WTC11 (cell line): Measurements from ENCODE around the gene NEURL1. TPM values are rescaled to one million over a fixed set of nuclear protein-coding genes. Genes with fewer than 3 reads are reported as not detected.

Experiments
- ATAC-seq: fragments of 200-7000 bp; cut with Tn5 transposase; 2 replicates; pipeline ENCODE4 v1.10.0; 2021; ENCODE audit warnings: mild to moderate bottlenecking, moderate library complexity
- CTCF ChIA-PET: fragments of 300-600 bp; sonication (Branson Sonifier 250); formaldehyde crosslinking; loops from one replicate; lab custom pipeline; 2021; ENCODE audit warnings: antibody characterized with exemption; lab: Charles Lee
- POLR2A ChIA-PET: fragments of 350-600 bp; sonication (Branson Sonifier 250); formaldehyde crosslinking; loops from one replicate; lab custom pipeline; 2021; ENCODE audit warnings: antibody characterized with exemption; lab: Charles Lee
- DNase-seq: peaks from one replicate; pipeline ENCODE4 v3.0.0; 2021; ENCODE audit warnings: low spot score
- H3K27ac Mint-ChIP-seq: 2 replicates; pipeline ENCODE4 v1.8.0; 2021; ENCODE audit warnings: mixed read lengths
- H3K27me3 Mint-ChIP-seq: 2 replicates; pipeline ENCODE4 v1.8.0; 2021; ENCODE audit warnings: low read depth, mild to moderate bottlenecking, moderate library complexity, mixed read lengths
- H3K36me3 Mint-ChIP-seq: 2 replicates; pipeline ENCODE4 v1.8.0; 2021; ENCODE audit warnings: mixed read lengths
- H3K4me1 Mint-ChIP-seq: 2 replicates; pipeline ENCODE4 v1.8.0; 2022; ENCODE audit warnings: mixed read lengths
- H3K4me3 Mint-ChIP-seq: 2 replicates; pipeline ENCODE4 v1.8.0; 2021; ENCODE audit warnings: mild to moderate bottlenecking, moderate library complexity, mixed read lengths
- H3K9me3 Mint-ChIP-seq: 2 replicates; pipeline ENCODE4 v1.8.0; 2021; ENCODE audit warnings: mixed read lengths
- ATF6 ChIP-seq: sonication (generic); formaldehyde crosslinking; IDR thresholded peaks from 2 replicates; pipeline ENCODE4 v1.8.1; 2023; ENCODE audit warnings: mild to moderate bottlenecking, missing genetic modification reagents
- CREM ChIP-seq: sonication (generic); formaldehyde crosslinking; IDR thresholded peaks from 2 replicates; pipeline ENCODE4 v1.8.1; 2022; ENCODE audit warnings: mild to moderate bottlenecking, missing genetic modification reagents, moderate library complexity
- E2F5 ChIP-seq: sonication (generic); formaldehyde crosslinking; IDR thresholded peaks from 2 replicates; pipeline ENCODE4 v1.8.1; 2022; ENCODE audit warnings: mild to moderate bottlenecking, moderate library complexity, missing genetic modification reagents
- ELF4 ChIP-seq: sonication (generic); formaldehyde crosslinking; IDR thresholded peaks from 2 replicates; pipeline ENCODE4 v1.8.1; 2022; ENCODE audit warnings: low read depth, mild to moderate bottlenecking, moderate library complexity, missing genetic modification reagents
- ETV6 ChIP-seq: sonication (generic); formaldehyde crosslinking; IDR thresholded peaks from 2 replicates; pipeline ENCODE4 v1.8.1; 2022; ENCODE audit warnings: mild to moderate bottlenecking, missing genetic modification reagents
- GRHL2 ChIP-seq: fragments of 250-450 bp; sonication (Bioruptor Pico); IDR thresholded peaks from 2 replicates; pipeline ENCODE4 v1.8.0; 2022; ENCODE audit warnings: mild to moderate bottlenecking, moderate library complexity; ENCODE audit not compliant: insufficient replicate concordance, severe bottlenecking
- HMGXB4 ChIP-seq: sonication (generic); formaldehyde crosslinking; IDR thresholded peaks from 2 replicates; pipeline ENCODE4 v1.8.1; 2023; ENCODE audit warnings: mild to moderate bottlenecking, moderate library complexity, missing genetic modification reagents
- IRF1 ChIP-seq: sonication (generic); formaldehyde crosslinking; IDR thresholded peaks from 2 replicates; pipeline ENCODE4 v1.8.0; 2023; ENCODE audit warnings: missing genetic modification reagents
- MAX ChIP-seq: sonication (generic); formaldehyde crosslinking; IDR thresholded peaks from 2 replicates; pipeline ENCODE4 v1.8.0; 2022; ENCODE audit warnings: mild to moderate bottlenecking, missing genetic modification reagents
- MLX ChIP-seq: sonication (generic); formaldehyde crosslinking; IDR thresholded peaks from 2 replicates; pipeline ENCODE4 v1.8.1; 2023; ENCODE audit warnings: mild to moderate bottlenecking, missing genetic modification reagents, moderate library complexity
- NFE2L1 ChIP-seq: sonication (generic); formaldehyde crosslinking; IDR thresholded peaks from 2 replicates; pipeline ENCODE4 v1.8.1; 2023; ENCODE audit warnings: missing genetic modification reagents
- OVOL2 ChIP-seq: fragments of 250-450 bp; sonication (Bioruptor Pico); IDR thresholded peaks from 2 replicates; pipeline ENCODE4 v1.9.0; 2021; ENCODE audit warnings: mild to moderate bottlenecking, borderline replicate concordance
- SMAD3 ChIP-seq: sonication (generic); formaldehyde crosslinking; IDR thresholded peaks from 2 replicates; pipeline ENCODE4 v1.8.0; 2022; ENCODE audit warnings: missing genetic modification reagents, mild to moderate bottlenecking, borderline replicate concordance
- SMAD4 ChIP-seq: sonication (generic); formaldehyde crosslinking; IDR thresholded peaks from 2 replicates; pipeline ENCODE4 v1.8.0; 2022; ENCODE audit warnings: mild to moderate bottlenecking, missing genetic modification reagents
- SP1 ChIP-seq: sonication (generic); formaldehyde crosslinking; conservative IDR thresholded peaks from 2 replicates; pipeline ENCODE4 v1.8.1; 2022; ENCODE audit warnings: missing genetic modification reagents
- TP53 ChIP-seq: sonication (generic); formaldehyde crosslinking; IDR thresholded peaks from 2 replicates; pipeline ENCODE4 v1.8.1; 2023; ENCODE audit warnings: mild to moderate bottlenecking, missing genetic modification reagents
- ZNF219 ChIP-seq: sonication (generic); formaldehyde crosslinking; IDR thresholded peaks from 2 replicates; pipeline ENCODE4 v1.8.0; 2023; ENCODE audit warnings: missing genetic modification reagents, mild to moderate bottlenecking, borderline replicate concordance
- ZNF423 ChIP-seq: fragments of 250-450 bp; sonication (Bioruptor Pico); IDR thresholded peaks from 2 replicates; pipeline ENCODE4 v2.1.2; 2022; ENCODE audit warnings: mild to moderate bottlenecking, moderate library complexity
- ZNF425 ChIP-seq: fragments of 250-450 bp; sonication (Bioruptor Pico); conservative IDR thresholded peaks from 2 replicates; pipeline ENCODE4 v1.9.0; 2021; ENCODE audit warnings: mild to moderate bottlenecking
- ZNF512 ChIP-seq: sonication (generic); formaldehyde crosslinking; IDR thresholded peaks from 2 replicates; pipeline ENCODE4 v1.8.1; 2022; ENCODE audit warnings: missing genetic modification reagents, borderline replicate concordance
- total RNA-seq: library from RNA; stranded (reverse); gene quantifications from 3 replicates; pipeline ENCODE4 v1.2.3, GENCODE V29; 2021

NEURL1 gene
- total RNA-seq, 1 experiment from 2014 or later, result 1.2 TPM

GRCh38 chr10:103545366-103545765, 51.9 kb downstream of the NEURL1 start:
- peaks cover 16% of the 10 kb centered on the region for H3K4me1 Mint-ChIP-seq
- no peak overlapping the region for H3K27ac Mint-ChIP-seq
- ATAC-seq, result no peak
- TF ChIP-seq NFE2L1 (CRISPR knock-in tag) (no peak), MLX (CRISPR knock-in tag) (no peak), OVOL2 (CRISPR knock-in tag) (no peak), ZNF512 (CRISPR knock-in tag) (no peak), ELF4 (CRISPR knock-in tag) (no peak), IRF1 (CRISPR knock-in tag) (no peak)
- H3K9me3 Mint-ChIP-seq, result 0 out of 2 replicates have a peak, but pooled peaks cover 5% of the 10 kb centered on the region
- H3K36me3 Mint-ChIP-seq, result no peaks in the 10 kb centered on the region
- POLR2A ChIA-PET, result no interaction called here
- DNase-seq, result no peak
- H3K27me3 Mint-ChIP-seq, result peaks cover 3% of the 10 kb centered on the region; the same call in 1 of the 2 replicates
- no peak overlapping the region for H3K4me3 Mint-ChIP-seq
- CTCF ChIA-PET, result interaction anchor here (1.5 to 5.1 kb wide), 2 partner anchors 20 to 23 kb away, joined by 4 to 26 read pairs; no protein-coding TSS in a partner anchor

- Mint-ChIP-seq H3K27me3 (peaks cover 3% of the 10 kb centered on the region; the same call in 1 of the 2 replicates), H3K4me1 (peaks cover 16% of the 10 kb centered on the region), H3K27ac (no peak overlapping the region), H3K36me3 (no peaks in the 10 kb centered on the region), H3K4me3 (no peak overlapping the region), H3K9me3 (0 out of 2 replicates have a peak, but pooled peaks cover 4% of the 10 kb centered on the region)
- DNase-seq (no peak), ATAC-seq (no peak)
- TF ChIP-seq CREM (no peak), SP1 (CRISPR knock-in tag) (no peak), SMAD3 (CRISPR knock-in tag) (no peak), GRHL2 (CRISPR knock-in tag) (no peak), ETV6 (no peak), ZNF423 (CRISPR knock-in tag) (no peak), OVOL2 (CRISPR knock-in tag) (no peak), HMGXB4 (CRISPR knock-in tag) (no peak), IRF1 (CRISPR knock-in tag) (no peak), MLX (CRISPR knock-in tag) (no peak), ZNF219 (CRISPR knock-in tag) (no peak), SMAD4 (no peak), ZNF425 (CRISPR knock-in tag) (no peak), E2F5 (no peak), ATF6 (CRISPR knock-in tag) (no peak), MAX (no peak), TP53 (CRISPR knock-in tag) (no peak)
- ChIA-PET CTCF (interaction anchor here (1.5 to 5.1 kb wide), 3 partner anchors 19 to 47 kb away, joined by 4 to 26 read pairs (median 6); no protein-coding TSS in a partner anchor), POLR2A (no interaction called here)
Measured at GRCh38 chr10:103545771-103546281, 52.3 kb downstream of the NEURL1 start.
